ENCODE data around the gene MYO1E.

The MYO1E gene

GRCh38 chr15:59179717-59180116 lies 193.0 kb downstream of the MYO1E start:
- no peak for TF ChIP-seq CTCF (conservative IDR thresholded peaks at IDR 0.05; ENCODE audit: low read depth, low read length)
- no peak overlapping the region for H3K4me3 ChIP-seq (ENCODE audit: low read depth, low read length)
- DNase-seq (ENCODE audit: low read depth), result no peak

- no peak overlapping the region for H3K4me3 ChIP-seq (ENCODE audit: low read depth, low read length)
- DNase-seq (ENCODE audit: low read depth), result no peak
- TF ChIP-seq CTCF (conservative IDR thresholded peaks at IDR 0.05; ENCODE audit: low read depth, low read length), result no peak
Measured at GRCh38 chr15:59178151-59178695, 194.4 kb downstream of the MYO1E start.

- no peak for TF ChIP-seq CTCF (conservative IDR thresholded peaks at IDR 0.05; ENCODE audit: low read depth, low read length)
- no peak overlapping the region for H3K4me3 ChIP-seq (ENCODE audit: low read depth, low read length)
Measured at GRCh38 chr15:59177317-59177660, 195.4 kb downstream of the MYO1E start.

GRCh38 chr15:59176653-59177316 lies 195.9 kb downstream of the MYO1E start:
- no peak overlapping the region for H3K4me3 ChIP-seq (ENCODE audit: low read depth, low read length)
- TF ChIP-seq CTCF (conservative IDR thresholded peaks at IDR 0.05; ENCODE audit: low read depth, low read length), result no peak
- DNase-seq (ENCODE audit: low read depth), result no peak

More at GRCh38 chr15:59177317-59177660, 195.4 kb downstream of the MYO1E start:
- DNase-seq (ENCODE audit: low read depth), result no peak

GRCh38 chr15:59174835-59175831 lies 197.5 kb downstream of the MYO1E start:
- H3K4me3 ChIP-seq (ENCODE audit: low read depth, low read length), result no peak overlapping the region
- peak; percentile 80 for TF ChIP-seq CTCF (conservative IDR thresholded peaks at IDR 0.05; ENCODE audit: low read depth, low read length)
- peak; percentile 86 for DNase-seq (ENCODE audit: low read depth)

GRCh38 chr15:59174151-59174834 lies 198.4 kb downstream of the MYO1E start:
- TF ChIP-seq CTCF (conservative IDR thresholded peaks at IDR 0.05; ENCODE audit: low read depth, low read length), result no peak
- no peak overlapping the region for H3K4me3 ChIP-seq (ENCODE audit: low read depth, low read length)
- no peak for DNase-seq (ENCODE audit: low read depth)

Measured in choroid plexus epithelial cell (primary cell).